Panc1 (cell line): ENCODE measurements around the gene KLHL3. TPM values are rescaled to one million over a fixed set of nuclear protein-coding genes. Genes with fewer than 3 reads are reported as not detected.

ENCODE experiments used
- ATAC-seq: fragments of 200-7000 bp; cut with Tn5 transposase; 2 replicates; pipeline ENCODE4 v1.9.1; 2020; ENCODE audit warnings: mild to moderate bottlenecking, moderate library complexity
- BruUV-seq: library from RNA; stranded (reverse); fragments of 400-500 nt; replicated peaks from 2 replicates; lab custom pipeline; 2021; lab: Mats Ljungman, UMichigan
- CTCF ChIA-PET: fragments of 300-600 bp; sonication (Branson Sonifier 250); formaldehyde crosslinking; loops from one replicate; lab custom pipeline; 2022; ENCODE audit warnings: antibody characterized with exemption; lab: Charles Lee
- POLR2A ChIA-PET: fragments of 300-600 bp; sonication (Branson Sonifier 250); formaldehyde crosslinking; loops from one replicate; lab custom pipeline; 2022; ENCODE audit warnings: antibody characterized with exemption; lab: Charles Lee
- DNase-seq: peaks from one replicate; pipeline ENCODE4 v3.0.0-alpha.2; 2010; ENCODE audit warnings: low read depth, low spot score
- H3K27ac ChIP-seq: 2 replicates; pipeline ENCODE4 v1.5.1; 2011; ENCODE audit warnings: mild to moderate bottlenecking, low read length, inconsistent platforms
- H3K27me3 ChIP-seq: fragments of 200-500 bp; sonication (Bioruptor generic); 2 replicates; pipeline ENCODE4 v1.6.0; 2014; ENCODE audit warnings: low read length, inconsistent platforms; ENCODE audit not compliant: control insufficient read depth, insufficient read depth
- H3K36me3 ChIP-seq: fragments of 200-500 bp; sonication (Bioruptor generic); 2 replicates; pipeline ENCODE4 v1.5.1; 2014; ENCODE audit warnings: inconsistent platforms, mild to moderate bottlenecking, low read length, moderate library complexity; ENCODE audit not compliant: control insufficient read depth, insufficient read depth
- H3K4me1 ChIP-seq: 2 replicates; pipeline ENCODE4 v1.5.1; 2011; ENCODE audit warnings: inconsistent platforms, mild to moderate bottlenecking, low read length, moderate library complexity; ENCODE audit not compliant: control insufficient read depth, insufficient read depth
- H3K4me3 ChIP-seq, 2 experiments: 2 replicates each; pipeline ENCODE4 v1.5.1; 2011 to 2012; ENCODE audit warnings: low read depth in 2 of 2, low read length in 2 of 2, mild to moderate bottlenecking in 2 of 2, inconsistent platforms in 1 of 2, moderate library complexity in 1 of 2
- H3K9me3 ChIP-seq: fragments of 200-500 bp; sonication (Bioruptor generic); 2 replicates; pipeline ENCODE4 v1.5.1; 2014; ENCODE audit warnings: low read depth, mild to moderate bottlenecking, inconsistent platforms, low read length, moderate library complexity; ENCODE audit not compliant: control insufficient read depth, insufficient read depth
- POLR2AphosphoS5 ChIP-seq: IDR thresholded peaks from 2 replicates; pipeline ENCODE4 v1.6.1; 2012; ENCODE audit warnings: mild to moderate bottlenecking, low read depth, low read length, moderate library complexity
- SIN3A ChIP-seq: IDR thresholded peaks from 2 replicates; pipeline ENCODE4 v1.6.1; 2012; ENCODE audit warnings: low read depth, mild to moderate bottlenecking, low read length, moderate library complexity, borderline replicate concordance; ENCODE audit not compliant: insufficient read depth
- TCF7L2 ChIP-seq: IDR thresholded peaks from 2 replicates; pipeline ENCODE4 v1.6.1; 2011; ENCODE audit warnings: mild to moderate bottlenecking, low read depth, low read length, inconsistent platforms
- in situ Hi-C: cut with HindIII; loops from 2 replicates; pipeline ENCODE4 v1.10.0; 2016; ENCODE audit warnings: low sequenced_read_pairs, low pct_unique_long_range_greater_than_20kb
- intact Hi-C: fragments of 100-400 bp; cut with micrococcal nuclease; formaldehyde crosslinking; loops from one replicate; pipeline ENCODE4 v1.10.0; 2022; ENCODE audit not compliant: unreplicated experiment
- total RNA-seq: library from RNA; stranded (reverse); gene quantifications from one replicate; pipeline ENCODE4 v1.2.1, GENCODE V29; 2021; ENCODE audit not compliant: unreplicated experiment
- TF ChIP-seq, protein P1 (sequence below): fragments of 450-650 bp; IDR thresholded peaks from 2 replicates; pipeline ENCODE4 v1.5.1; 2017; ENCODE audit warnings: mild to moderate bottlenecking
- TF ChIP-seq, protein P2 (sequence below), 2 experiments: IDR thresholded peaks; 2 replicates each; pipeline ENCODE4 v1.6.1; 2011 to 2012; ENCODE audit warnings: low read depth in 2 of 2, control low read depth in 1 of 2, low read length in 1 of 2, mild to moderate bottlenecking in 1 of 2, moderate library complexity in 1 of 2; ENCODE audit not compliant: insufficient read depth in 1 of 2

Gene KLHL3
- total RNA-seq, 1 experiment from 2014 or later: 1.9 TPM

DNA sequence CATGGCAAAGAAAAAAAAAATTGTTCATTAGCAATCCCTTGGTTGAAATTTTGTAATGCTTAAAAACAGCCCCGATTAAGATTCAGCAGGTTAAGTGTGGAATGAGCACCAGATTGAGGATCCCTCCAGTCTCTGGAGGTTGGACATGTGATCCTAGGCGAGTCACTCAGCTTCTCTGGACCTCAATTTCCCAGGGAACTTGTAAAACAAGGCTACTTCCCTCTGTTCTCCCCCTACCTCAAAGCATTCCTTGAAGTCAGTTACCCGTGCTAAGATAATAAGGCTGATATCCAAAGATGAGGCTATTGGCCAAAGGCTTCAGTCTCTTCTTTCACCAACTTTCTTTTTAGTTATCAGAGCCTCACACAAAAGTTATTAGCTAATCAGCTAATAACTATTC lies 2.9 kb downstream of the KLHL3 start:
- BruUV-seq: no TSS peak
- in situ Hi-C loops: no loop called here
- ChIA-PET CTCF (interaction anchor here (0.5 kb wide), 1 partner anchor 21 kb away, joined by 5 read pairs; no protein-coding TSS in a partner anchor), POLR2A (interaction anchor here (0.7 kb wide), 1 partner anchor 16 kb away, joined by 4 read pairs; no protein-coding TSS in a partner anchor)
- H3K27me3 ChIP-seq: 0 out of 2 replicates have a peak, but pooled peaks cover 2% of the 10 kb centered on the region
- intact Hi-C loops: no loop called here
- no peaks in the 10 kb centered on the region for H3K9me3 ChIP-seq
- TF ChIP-seq, protein P1, sequence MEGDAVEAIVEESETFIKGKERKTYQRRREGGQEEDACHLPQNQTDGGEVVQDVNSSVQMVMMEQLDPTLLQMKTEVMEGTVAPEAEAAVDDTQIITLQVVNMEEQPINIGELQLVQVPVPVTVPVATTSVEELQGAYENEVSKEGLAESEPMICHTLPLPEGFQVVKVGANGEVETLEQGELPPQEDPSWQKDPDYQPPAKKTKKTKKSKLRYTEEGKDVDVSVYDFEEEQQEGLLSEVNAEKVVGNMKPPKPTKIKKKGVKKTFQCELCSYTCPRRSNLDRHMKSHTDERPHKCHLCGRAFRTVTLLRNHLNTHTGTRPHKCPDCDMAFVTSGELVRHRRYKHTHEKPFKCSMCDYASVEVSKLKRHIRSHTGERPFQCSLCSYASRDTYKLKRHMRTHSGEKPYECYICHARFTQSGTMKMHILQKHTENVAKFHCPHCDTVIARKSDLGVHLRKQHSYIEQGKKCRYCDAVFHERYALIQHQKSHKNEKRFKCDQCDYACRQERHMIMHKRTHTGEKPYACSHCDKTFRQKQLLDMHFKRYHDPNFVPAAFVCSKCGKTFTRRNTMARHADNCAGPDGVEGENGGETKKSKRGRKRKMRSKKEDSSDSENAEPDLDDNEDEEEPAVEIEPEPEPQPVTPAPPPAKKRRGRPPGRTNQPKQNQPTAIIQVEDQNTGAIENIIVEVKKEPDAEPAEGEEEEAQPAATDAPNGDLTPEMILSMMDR: no peak
- TF ChIP-seq POLR2AphosphoS5 (no peak), SIN3A (no peak), TCF7L2 (no peak)
- TF ChIP-seq, protein P2, sequence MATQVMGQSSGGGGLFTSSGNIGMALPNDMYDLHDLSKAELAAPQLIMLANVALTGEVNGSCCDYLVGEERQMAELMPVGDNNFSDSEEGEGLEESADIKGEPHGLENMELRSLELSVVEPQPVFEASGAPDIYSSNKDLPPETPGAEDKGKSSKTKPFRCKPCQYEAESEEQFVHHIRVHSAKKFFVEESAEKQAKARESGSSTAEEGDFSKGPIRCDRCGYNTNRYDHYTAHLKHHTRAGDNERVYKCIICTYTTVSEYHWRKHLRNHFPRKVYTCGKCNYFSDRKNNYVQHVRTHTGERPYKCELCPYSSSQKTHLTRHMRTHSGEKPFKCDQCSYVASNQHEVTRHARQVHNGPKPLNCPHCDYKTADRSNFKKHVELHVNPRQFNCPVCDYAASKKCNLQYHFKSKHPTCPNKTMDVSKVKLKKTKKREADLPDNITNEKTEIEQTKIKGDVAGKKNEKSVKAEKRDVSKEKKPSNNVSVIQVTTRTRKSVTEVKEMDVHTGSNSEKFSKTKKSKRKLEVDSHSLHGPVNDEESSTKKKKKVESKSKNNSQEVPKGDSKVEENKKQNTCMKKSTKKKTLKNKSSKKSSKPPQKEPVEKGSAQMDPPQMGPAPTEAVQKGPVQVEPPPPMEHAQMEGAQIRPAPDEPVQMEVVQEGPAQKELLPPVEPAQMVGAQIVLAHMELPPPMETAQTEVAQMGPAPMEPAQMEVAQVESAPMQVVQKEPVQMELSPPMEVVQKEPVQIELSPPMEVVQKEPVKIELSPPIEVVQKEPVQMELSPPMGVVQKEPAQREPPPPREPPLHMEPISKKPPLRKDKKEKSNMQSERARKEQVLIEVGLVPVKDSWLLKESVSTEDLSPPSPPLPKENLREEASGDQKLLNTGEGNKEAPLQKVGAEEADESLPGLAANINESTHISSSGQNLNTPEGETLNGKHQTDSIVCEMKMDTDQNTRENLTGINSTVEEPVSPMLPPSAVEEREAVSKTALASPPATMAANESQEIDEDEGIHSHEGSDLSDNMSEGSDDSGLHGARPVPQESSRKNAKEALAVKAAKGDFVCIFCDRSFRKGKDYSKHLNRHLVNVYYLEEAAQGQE (IDR thresholded peaks at IDR 0.05; ENCODE audit: insufficient read depth in 1 of 2, low read depth in 2 of 2, low read length in 1 of 2): no peak
- H3K4me3 ChIP-seq: no peak overlapping the region
- DNase-seq: no peak
- ATAC-seq: no peak
- H3K4me1 ChIP-seq: no peaks in the 10 kb centered on the region; the same call in 1 of the 2 replicates
- H3K36me3 ChIP-seq: no peaks in the 10 kb centered on the region
- no peak overlapping the region for H3K27ac ChIP-seq

DNA sequence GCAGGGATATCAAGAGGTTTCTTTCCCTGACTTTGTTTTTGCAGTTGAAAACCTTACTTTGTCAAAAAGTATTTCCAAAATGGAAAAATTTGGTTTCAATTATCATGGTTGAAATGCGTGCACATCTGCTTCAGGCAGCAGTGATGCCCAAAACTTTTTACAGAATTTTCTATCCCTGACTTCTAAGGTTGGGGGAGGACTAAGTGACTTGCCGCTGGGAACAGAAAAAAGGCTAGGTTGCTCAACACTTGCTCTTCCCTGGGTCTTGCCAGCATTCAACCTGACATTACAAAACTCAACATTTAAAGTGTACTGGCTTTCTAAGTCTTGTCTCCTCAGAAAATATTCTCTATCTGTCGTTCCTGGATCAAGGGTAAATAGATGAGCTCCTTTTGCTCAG lies 4.7 kb downstream of the KLHL3 start:
- Histone ChIP-seq H3K36me3 (no peaks in the 10 kb centered on the region), H3K27ac (no peak overlapping the region), H3K4me1 (no peaks in the 10 kb centered on the region; the same call in 1 of the 2 replicates), H3K4me3 (no peak overlapping the region), H3K9me3 (no peaks in the 10 kb centered on the region), H3K27me3 (0 out of 2 replicates have a peak, but pooled peaks cover 2% of the 10 kb centered on the region)
- CTCF ChIA-PET: no interaction called here
- no TSS peak for BruUV-seq
- TF ChIP-seq, protein P1: no peak
- TF ChIP-seq, protein P2 (IDR thresholded peaks at IDR 0.05; ENCODE audit: insufficient read depth in 1 of 2, low read depth in 2 of 2, low read length in 1 of 2): no peak
- TF ChIP-seq TCF7L2: no peak
- TF ChIP-seq SIN3A: no peak
- no peak for TF ChIP-seq POLR2AphosphoS5
- intact Hi-C loops (no loop called here), in situ Hi-C loops (no loop called here)
- no peak for DNase-seq
- POLR2A ChIA-PET: no interaction called here
- no peak for ATAC-seq
